Mesothelial cell of epicardium (in vitro differentiated cells): ENCODE measurements around the gene ACBD3. TPM values are rescaled to one million over a fixed set of nuclear protein-coding genes. Genes with fewer than 3 reads are reported as not detected.

Experiments
- DNase-seq, 2 experiments: peaks; one replicate each; pipeline ENCODE4 v3.0.0; 2021; ENCODE audit warnings: low spot score in 2 of 2; ENCODE audit not compliant: unreplicated experiment in 2 of 2
- H3K27ac Mint-ChIP-seq: 2 replicates; pipeline ENCODE4 v1.8.0; 2021; ENCODE audit warnings: mixed read lengths
- H3K27me3 Mint-ChIP-seq: 2 replicates; pipeline ENCODE4 v1.8.0; 2021; ENCODE audit warnings: low read depth, mixed read lengths
- H3K36me3 Mint-ChIP-seq: 2 replicates; pipeline ENCODE4 v1.8.0; 2021; ENCODE audit warnings: mixed read lengths
- H3K4me1 Mint-ChIP-seq: 2 replicates; pipeline ENCODE4 v1.8.0; 2021; ENCODE audit warnings: mixed read lengths
- H3K4me3 Mint-ChIP-seq: 2 replicates; pipeline ENCODE4 v1.8.0; 2021; ENCODE audit warnings: mild to moderate bottlenecking, moderate library complexity, mixed read lengths
- H3K9me3 Mint-ChIP-seq: 2 replicates; pipeline ENCODE4 v1.8.0; 2021; ENCODE audit warnings: mixed read lengths
- total RNA-seq: library from RNA; stranded (reverse); gene quantifications from 3 replicates; pipeline ENCODE4 v1.2.1, GENCODE V29; 2021
- TF ChIP-seq, protein P1 (sequence below): fragments of 200-600 bp; sonication (generic); IDR thresholded peaks from one replicate; pipeline ENCODE4 v1.5.0; 2021; ENCODE audit warnings: antibody characterized with exemption; ENCODE audit not compliant: unreplicated experiment

Gene ACBD3
- total RNA-seq, 1 donor from 2014 or later = 44.7 TPM

DNA sequence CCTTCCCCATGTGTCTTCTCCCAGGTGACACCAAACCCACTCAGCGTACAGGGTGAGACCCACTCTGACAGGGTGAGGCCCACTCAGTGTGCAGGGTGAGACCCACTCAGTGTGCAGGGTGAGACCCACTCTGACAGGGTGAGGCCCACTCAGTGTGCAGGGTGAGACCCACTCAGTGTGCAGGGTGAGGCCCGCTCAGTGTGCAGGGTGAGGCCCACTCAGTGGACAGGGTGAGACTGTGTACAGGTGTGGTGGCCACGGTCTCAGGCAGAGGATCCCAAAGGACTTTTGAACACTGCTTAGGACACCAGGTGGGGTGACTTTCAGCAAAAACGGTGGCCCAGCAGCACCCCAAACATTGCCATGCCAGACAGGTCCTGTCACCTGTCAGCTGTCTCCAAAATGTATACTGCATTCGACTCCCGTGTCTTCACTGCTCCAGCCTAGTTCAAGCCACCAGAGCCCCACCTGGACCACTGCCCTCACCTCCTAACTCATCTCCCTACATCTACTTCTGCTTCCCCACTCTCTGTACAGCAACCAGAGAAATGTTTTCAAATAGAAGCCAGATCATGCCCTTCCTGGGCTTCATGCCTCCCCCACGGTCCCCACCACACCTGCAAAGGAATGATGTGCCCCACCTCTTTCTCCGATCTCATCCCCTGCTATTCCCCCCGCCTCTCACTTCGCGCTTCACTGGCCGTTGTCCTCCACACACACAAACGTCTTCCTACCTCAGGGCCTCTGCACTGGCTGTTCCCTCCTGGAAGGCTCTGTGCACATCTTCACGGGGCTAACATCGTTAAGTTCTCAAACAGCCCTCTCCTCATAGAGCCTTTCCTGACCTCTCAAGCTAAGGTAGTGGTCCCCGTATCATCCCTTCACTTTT lies 52.1 kb downstream of the ACBD3 start:
- DNase-seq = no peak
- Mint-ChIP-seq H3K4me3 (no peak overlapping the region), H3K27me3 (no peaks in the 10 kb centered on the region), H3K36me3 (no peaks in the 10 kb centered on the region), H3K27ac (no peak overlapping the region), H3K9me3 (peaks cover 5% of the 10 kb centered on the region), H3K4me1 (peaks cover 8% of the 10 kb centered on the region)
- TF ChIP-seq, protein P1, sequence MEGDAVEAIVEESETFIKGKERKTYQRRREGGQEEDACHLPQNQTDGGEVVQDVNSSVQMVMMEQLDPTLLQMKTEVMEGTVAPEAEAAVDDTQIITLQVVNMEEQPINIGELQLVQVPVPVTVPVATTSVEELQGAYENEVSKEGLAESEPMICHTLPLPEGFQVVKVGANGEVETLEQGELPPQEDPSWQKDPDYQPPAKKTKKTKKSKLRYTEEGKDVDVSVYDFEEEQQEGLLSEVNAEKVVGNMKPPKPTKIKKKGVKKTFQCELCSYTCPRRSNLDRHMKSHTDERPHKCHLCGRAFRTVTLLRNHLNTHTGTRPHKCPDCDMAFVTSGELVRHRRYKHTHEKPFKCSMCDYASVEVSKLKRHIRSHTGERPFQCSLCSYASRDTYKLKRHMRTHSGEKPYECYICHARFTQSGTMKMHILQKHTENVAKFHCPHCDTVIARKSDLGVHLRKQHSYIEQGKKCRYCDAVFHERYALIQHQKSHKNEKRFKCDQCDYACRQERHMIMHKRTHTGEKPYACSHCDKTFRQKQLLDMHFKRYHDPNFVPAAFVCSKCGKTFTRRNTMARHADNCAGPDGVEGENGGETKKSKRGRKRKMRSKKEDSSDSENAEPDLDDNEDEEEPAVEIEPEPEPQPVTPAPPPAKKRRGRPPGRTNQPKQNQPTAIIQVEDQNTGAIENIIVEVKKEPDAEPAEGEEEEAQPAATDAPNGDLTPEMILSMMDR = no peak

DNA sequence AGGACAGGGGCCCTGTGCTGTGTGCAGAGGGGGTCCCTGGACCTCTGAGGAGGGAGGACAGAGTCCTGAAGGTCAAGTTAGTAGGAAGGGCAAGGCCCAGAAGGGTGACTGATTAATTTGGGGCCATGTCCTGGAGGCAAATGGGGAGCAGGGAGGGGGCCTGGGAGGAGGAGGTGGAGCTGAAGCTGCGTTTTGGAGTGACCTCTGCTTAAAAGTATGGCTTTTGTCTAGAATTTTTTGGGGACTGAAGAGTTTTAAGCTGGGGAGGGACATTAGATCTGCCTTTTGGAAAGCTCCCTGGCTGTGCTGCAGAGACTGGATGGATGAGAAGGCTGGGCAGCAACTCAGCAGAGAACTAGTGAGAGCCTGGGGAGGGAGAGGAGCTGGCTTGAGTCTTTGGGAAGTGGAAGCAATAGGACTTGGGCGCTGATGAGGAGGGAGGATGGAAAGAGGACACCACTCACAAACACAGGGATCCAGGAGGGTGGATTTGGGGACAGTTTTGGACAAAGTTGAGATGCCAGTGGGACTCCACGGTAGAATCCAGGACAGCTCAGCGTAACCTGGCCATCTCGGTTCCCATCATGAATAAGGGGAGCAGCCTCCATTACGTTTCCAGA lies 52.9 kb downstream of the ACBD3 start:
- Mint-ChIP-seq H3K27ac (no peak overlapping the region), H3K27me3 (no peaks in the 10 kb centered on the region), H3K4me1 (peaks cover 9% of the 10 kb centered on the region), H3K36me3 (no peaks in the 10 kb centered on the region), H3K9me3 (peaks cover 5% of the 10 kb centered on the region), H3K4me3 (no peak overlapping the region)
- no peak for DNase-seq
- TF ChIP-seq, protein P1 = no peak

DNA sequence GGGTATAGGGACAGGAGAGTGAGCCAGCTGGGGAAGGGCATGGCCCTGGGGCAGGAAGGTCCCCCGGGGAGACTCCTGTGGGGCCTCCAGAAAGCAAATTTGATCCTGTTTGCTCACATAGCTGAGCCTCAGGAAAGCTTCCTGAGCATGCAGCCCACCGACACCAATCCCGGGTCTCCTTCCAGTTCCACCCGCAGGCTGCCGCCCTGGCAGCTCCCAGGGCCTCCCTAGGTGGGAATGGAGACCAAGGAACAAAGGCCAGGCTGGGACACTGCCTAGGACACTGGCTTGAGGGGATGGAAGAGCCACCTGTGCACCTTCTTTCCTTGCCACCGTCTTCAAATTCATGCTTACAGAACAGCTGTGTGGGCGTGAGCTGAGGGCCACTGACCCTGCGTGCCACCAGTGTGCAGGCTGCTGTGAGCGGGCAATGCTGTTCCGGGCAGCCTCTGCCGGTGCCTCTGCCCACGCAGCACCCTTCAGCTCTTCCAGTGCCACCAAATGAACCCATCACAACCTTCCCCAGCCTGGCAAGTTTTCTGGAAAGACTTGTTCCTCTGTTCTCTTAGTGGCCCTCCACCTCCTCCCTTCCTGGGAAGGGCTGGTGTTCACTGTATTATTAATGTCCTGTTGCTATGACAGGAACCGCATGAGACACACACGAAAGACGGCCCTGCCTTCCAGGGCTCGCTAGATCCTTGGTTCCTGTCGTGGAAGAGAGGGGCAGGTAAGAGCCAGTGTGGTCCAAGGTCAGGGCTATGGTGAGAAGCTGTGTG lies 53.6 kb downstream of the ACBD3 start:
- no peaks in the 10 kb centered on the region for H3K27me3 Mint-ChIP-seq
- TF ChIP-seq, protein P1 = no peak
- no peaks in the 10 kb centered on the region for H3K36me3 Mint-ChIP-seq
- peaks cover 13% of the 10 kb centered on the region for H3K4me1 Mint-ChIP-seq
- no peak for DNase-seq
- H3K4me3 Mint-ChIP-seq = no peak overlapping the region
- H3K9me3 Mint-ChIP-seq = peaks cover 5% of the 10 kb centered on the region
- no peak overlapping the region for H3K27ac Mint-ChIP-seq

DNA sequence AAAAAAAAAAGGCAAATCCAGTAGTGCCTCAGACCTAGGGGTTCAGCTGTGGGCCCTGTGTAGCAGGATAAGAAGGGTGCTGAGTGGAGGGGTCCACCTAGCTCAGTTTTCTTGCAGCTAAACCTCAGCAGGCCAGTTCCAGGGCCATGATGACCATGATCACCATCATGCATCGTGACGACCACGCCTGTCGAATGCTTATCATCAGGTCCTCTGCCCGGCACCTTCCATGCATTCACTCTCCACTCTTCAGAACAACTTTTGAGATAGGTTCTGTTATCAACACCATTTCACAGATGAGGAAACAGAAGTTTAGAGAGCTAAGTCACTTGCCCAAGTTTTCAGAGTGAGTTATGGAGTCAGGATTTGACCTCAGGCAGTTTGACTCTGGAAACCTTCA lies 54.9 kb downstream of the ACBD3 start:
- Mint-ChIP-seq H3K4me1 (peaks cover 22% of the 10 kb centered on the region), H3K36me3 (no peaks in the 10 kb centered on the region), H3K9me3 (peaks cover 5% of the 10 kb centered on the region), H3K4me3 (no peak overlapping the region), H3K27me3 (no peaks in the 10 kb centered on the region), H3K27ac (no peak overlapping the region)
- TF ChIP-seq, protein P1 = no peak
- no peak for DNase-seq

DNA sequence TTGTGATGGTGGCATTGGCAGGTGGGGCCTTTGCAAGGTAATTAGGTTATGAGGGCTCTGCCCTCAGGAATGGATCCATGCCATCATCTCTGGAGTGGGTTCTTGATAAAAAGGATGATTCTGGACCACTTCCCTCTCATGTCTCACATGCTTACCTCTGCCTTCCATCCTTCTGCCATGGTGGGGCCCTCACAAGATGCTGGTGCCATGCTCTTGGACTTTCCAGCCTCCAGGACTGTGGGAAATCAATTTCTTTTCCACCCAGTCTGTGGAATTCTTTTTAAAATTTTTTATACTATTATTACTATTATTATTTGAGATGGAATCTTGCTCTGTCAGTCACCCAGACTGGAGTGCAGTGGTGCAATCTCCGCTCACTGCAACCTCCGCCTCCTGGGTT lies 57.3 kb downstream of the ACBD3 start:
- DNase-seq = no peak
- Mint-ChIP-seq H3K9me3 (peaks cover 5% of the 10 kb centered on the region), H3K4me3 (no peak overlapping the region), H3K36me3 (no peaks in the 10 kb centered on the region), H3K27me3 (peaks cover 2% of the 10 kb centered on the region), H3K4me1 (peaks cover 27% of the 10 kb centered on the region), H3K27ac (no peak overlapping the region)
- TF ChIP-seq, protein P1 = no peak
